Parathyroid adenoma (tissue), 2 donors: ENCODE measurements around the gene FRMPD1.
"Not testable (repeated sequence)": the region's sequence is repeated elsewhere in the genome, so short reads cannot be mapped to it uniquely, and the experiment has no call there.

Experiments used
- H2AFZ ChIP-seq: fragments of 300-600 bp; sonication (generic); one replicate; pipeline ENCODE4 v1.7.0; 2017; ENCODE audit warnings: antibody characterized with exemption, mild to moderate bottlenecking
- H3K27ac ChIP-seq: fragments of 300-600 bp; sonication (generic); one replicate; pipeline ENCODE4 v1.7.0; 2017
- H3K27me3 ChIP-seq: fragments of 300-600 bp; sonication (generic); one replicate; pipeline ENCODE4 v1.7.0; 2017; ENCODE audit warnings: low read length; ENCODE audit not compliant: control insufficient read depth, insufficient read depth
- H3K36me3 ChIP-seq: fragments of 300-600 bp; sonication (generic); one replicate; pipeline ENCODE4 v1.7.0; 2017; ENCODE audit warnings: low read length; ENCODE audit not compliant: control insufficient read depth, insufficient read depth
- H3K4me1 ChIP-seq: fragments of 300-600 bp; sonication (generic); one replicate; pipeline ENCODE4 v1.7.0; 2017; ENCODE audit warnings: control low read depth
- H3K4me2 ChIP-seq: fragments of 300-600 bp; sonication (generic); one replicate; pipeline ENCODE4 v1.7.0; 2017; ENCODE audit warnings: low read length
- H3K4me3 ChIP-seq: fragments of 300-600 bp; sonication (generic); one replicate; pipeline ENCODE4 v1.7.0; 2017; ENCODE audit warnings: low read depth, low read length
- H3K79me2 ChIP-seq: fragments of 300-600 bp; sonication (generic); one replicate; pipeline ENCODE4 v1.7.0; 2017; ENCODE audit warnings: control low read depth
- H3K9ac ChIP-seq: fragments of 300-600 bp; sonication (generic); one replicate; pipeline ENCODE4 v1.7.0; 2017; ENCODE audit warnings: mild to moderate bottlenecking
- H3K9me3 ChIP-seq: fragments of 300-600 bp; sonication (generic); one replicate; pipeline ENCODE4 v1.7.0; 2017; ENCODE audit warnings: low read length; ENCODE audit not compliant: control insufficient read depth
- CTCF ChIP-seq: fragments of 300-600 bp; sonication (generic); IDR thresholded peaks from one replicate; pipeline ENCODE4 v1.7.0; 2017; ENCODE audit warnings: antibody characterized with exemption, mild to moderate bottlenecking
- donor health status: primary hyperparathyroidism.

The FRMPD1 gene

GRCh38 chr9:37761511-37761910 lies 110.8 kb downstream of the FRMPD1 start:
- no peak overlapping the region for H3K4me2 ChIP-seq
- no peaks in the 10 kb centered on the region for H3K36me3 ChIP-seq
- no peak overlapping the region for H3K4me3 ChIP-seq
- H3K9me3 ChIP-seq = no peaks in the 10 kb centered on the region
- no peak overlapping the region for H2AFZ ChIP-seq
- no peak overlapping the region for H3K27ac ChIP-seq
- no peaks in the 10 kb centered on the region for H3K27me3 ChIP-seq
- no peak overlapping the region for H3K9ac ChIP-seq
- no peak for TF ChIP-seq CTCF
- no peaks in the 10 kb centered on the region for H3K79me2 ChIP-seq
- H3K4me1 ChIP-seq = no peaks in the 10 kb centered on the region

- H3K4me1 ChIP-seq, H3K4me2 ChIP-seq, H2AFZ ChIP-seq, H3K9ac ChIP-seq, H3K79me2 ChIP-seq, H3K27me3 ChIP-seq, H3K27ac ChIP-seq, H3K9me3 ChIP-seq, H3K4me3 ChIP-seq, H3K36me3 ChIP-seq: not testable (repeated sequence)
Measured at GRCh38 chr9:37765263-37765662, 114.5 kb downstream of the FRMPD1 start.

- Histone ChIP-seq H3K36me3 (no peaks in the 10 kb centered on the region), H3K79me2 (no peaks in the 10 kb centered on the region), H2AFZ (no peak overlapping the region), H3K9me3 (no peaks in the 10 kb centered on the region), H3K4me1 (no peaks in the 10 kb centered on the region), H3K4me2 (no peak overlapping the region), H3K27ac (no peak overlapping the region), H3K27me3 (no peaks in the 10 kb centered on the region), H3K4me3 (no peak overlapping the region), H3K9ac (no peak overlapping the region)
- TF ChIP-seq CTCF = no peak
Measured at GRCh38 chr9:37769306-37769705, 118.6 kb downstream of the FRMPD1 start.

GRCh38 chr9:37769995-37770394 lies 119.2 kb downstream of the FRMPD1 start:
- Histone ChIP-seq H3K27ac (no peak overlapping the region), H3K36me3 (no peaks in the 10 kb centered on the region), H3K4me1 (no peaks in the 10 kb centered on the region), H3K9me3 (no peaks in the 10 kb centered on the region), H3K79me2 (no peaks in the 10 kb centered on the region), H3K27me3 (no peaks in the 10 kb centered on the region), H3K4me3 (no peak overlapping the region), H3K4me2 (no peak overlapping the region), H2AFZ (no peak overlapping the region), H3K9ac (no peak overlapping the region)
- no peak for TF ChIP-seq CTCF

- no peak for TF ChIP-seq CTCF
- H3K36me3 ChIP-seq = no peaks in the 10 kb centered on the region
Measured at GRCh38 chr9:37775216-37775919, 124.6 kb downstream of the FRMPD1 start.

More at GRCh38 chr9:37775216-37775919, 124.6 kb downstream of the FRMPD1 start:
- Histone ChIP-seq H3K27me3 (no peaks in the 10 kb centered on the region), H3K79me2 (no peaks in the 10 kb centered on the region), H3K4me3 (no peak overlapping the region), H3K4me2 (no peak overlapping the region), H3K9me3 (no peaks in the 10 kb centered on the region), H3K4me1 (no peaks in the 10 kb centered on the region), H3K27ac (no peak overlapping the region), H2AFZ (no peak overlapping the region), H3K9ac (no peak overlapping the region)
